ENCODE results near the gene GREM2. TPM values are rescaled to one million over a fixed set of nuclear protein-coding genes. Genes with fewer than 3 reads are reported as not detected.

The GREM2 gene
- total and polyA plus RNA-seq, 2 donors (not counting 1 experiment from before 2014, with no cell fraction given), result not detected

- Mint-ChIP-seq H3K27ac (no peak overlapping the region), H3K9me3 (ENCODE audit: insufficient read depth) (no peaks in the 10 kb centered on the region), H3K27me3 (no peaks in the 10 kb centered on the region), H3K4me3 (no peak overlapping the region), H3K4me1 (no peaks in the 10 kb centered on the region)
- Histone ChIP-seq H3K9me3 (ENCODE audit: control extremely low read depth in 1 of 3, control insufficient read depth in 2 of 3, insufficient read depth in 1 of 3, low read length in 2 of 3) (peaks cover 0 to 18% (median 0%) of the 10 kb centered on the region in 3 donors), H2AFZ (ENCODE audit: insufficient read depth, low read depth, low read length, poor library complexity, severe bottlenecking) (no peak overlapping the region), H3K79me2 (ENCODE audit: control insufficient read depth, insufficient read depth, low read length) (no peaks in the 10 kb centered on the region), H3K9ac (ENCODE audit: low read length) (no peak overlapping the region), H3K4me1 (ENCODE audit: control insufficient read depth in 2 of 2, insufficient read depth in 2 of 2, low read length in 2 of 2) (no peaks in the 10 kb centered on the region), H4K20me1 (ENCODE audit: control insufficient read depth, insufficient read depth, low read length, poor library complexity, severe bottlenecking) (no peaks in the 10 kb centered on the region), H3K4me2 (replicated peaks; ENCODE audit: low read depth, low read length, poor library complexity, severe bottlenecking) (no peak overlapping the region), H3K27ac (ENCODE audit: low read length in 2 of 2) (no peak overlapping the region), H3K36me3 (replicated peaks in 1 of 2; ENCODE audit: control extremely low read depth in 1 of 2, control insufficient read depth in 1 of 2, extremely low read depth in 1 of 2, insufficient read depth in 2 of 2, low read length in 1 of 2) (no peaks in the 10 kb centered on the region), H3K27me3 (replicated peaks in 1 of 4; ENCODE audit: control extremely low read depth in 1 of 4, control insufficient read depth in 3 of 4, insufficient read depth in 4 of 4, low read length in 3 of 4) (no peaks in the 10 kb centered on the region), H3K4me3 (ENCODE audit: control extremely low read depth in 1 of 5, extremely low read depth in 1 of 5, insufficient read depth in 1 of 5, low read depth in 2 of 5, low read length in 4 of 5) (no peak overlapping the region)
- intact Hi-C loops (cut with micrococcal nuclease), result no loop called here
- WGBS (ENCODE audit: insufficient coverage), result 93% methylated on average over 6 of the region's 7 CpGs
- CTCF ChIA-PET, result no interaction called here
- POLR2A ChIA-PET, result no interaction called here
- TF ChIP-seq EZH2 (IDR thresholded peaks at IDR 0.05; ENCODE audit: borderline replicate concordance, insufficient read depth, low read depth, low read length, poor library complexity, severe bottlenecking), result no peak
- ATAC-seq (ENCODE audit: low read depth) (no peak), DNase-seq (no peak)
Measured at GRCh38 chr1:240496356-240496755, 115.6 kb downstream of the GREM2 start.

DNA sequence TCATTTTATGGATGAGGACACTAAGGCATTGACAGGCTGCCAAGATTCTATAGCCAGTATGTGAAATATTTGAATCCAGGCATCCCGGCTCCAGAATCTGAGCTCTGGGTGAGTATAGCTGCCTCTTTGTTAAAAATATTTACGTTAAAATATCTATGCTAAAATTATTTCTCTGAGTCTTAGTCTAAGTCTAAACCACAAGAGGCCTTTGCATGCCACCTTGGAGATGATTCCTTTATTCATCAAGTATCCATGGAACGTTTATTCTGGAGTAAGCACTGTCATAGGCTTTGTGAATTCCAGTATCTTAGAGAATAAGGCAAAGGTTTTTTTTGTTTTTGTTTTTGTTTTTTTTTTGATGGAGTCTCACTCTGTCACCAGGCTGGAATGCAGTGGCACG, 116.4 kb downstream of the GREM2 start:
- H3K9me3 Mint-ChIP-seq (ENCODE audit: insufficient read depth), result no peaks in the 10 kb centered on the region
- H3K9me3 ChIP-seq (ENCODE audit: control extremely low read depth in 1 of 3, control insufficient read depth in 2 of 3, insufficient read depth in 1 of 3, low read length in 2 of 3), result peaks cover 0 to 18% (median 0%) of the 10 kb centered on the region in 3 donors
- no peak overlapping the region for H3K27ac Mint-ChIP-seq
- no peaks in the 10 kb centered on the region for H3K4me1 ChIP-seq (ENCODE audit: control insufficient read depth in 2 of 2, insufficient read depth in 2 of 2, low read length in 2 of 2)
- no peaks in the 10 kb centered on the region for H3K36me3 ChIP-seq (replicated peaks in 1 of 2; ENCODE audit: control extremely low read depth in 1 of 2, control insufficient read depth in 1 of 2, extremely low read depth in 1 of 2, insufficient read depth in 2 of 2, low read length in 1 of 2)
- no peak overlapping the region for H3K27ac ChIP-seq (ENCODE audit: low read length in 2 of 2)
- DNase-seq (no peak), ATAC-seq (ENCODE audit: low read depth) (no peak)
- TF ChIP-seq, protein P1, sequence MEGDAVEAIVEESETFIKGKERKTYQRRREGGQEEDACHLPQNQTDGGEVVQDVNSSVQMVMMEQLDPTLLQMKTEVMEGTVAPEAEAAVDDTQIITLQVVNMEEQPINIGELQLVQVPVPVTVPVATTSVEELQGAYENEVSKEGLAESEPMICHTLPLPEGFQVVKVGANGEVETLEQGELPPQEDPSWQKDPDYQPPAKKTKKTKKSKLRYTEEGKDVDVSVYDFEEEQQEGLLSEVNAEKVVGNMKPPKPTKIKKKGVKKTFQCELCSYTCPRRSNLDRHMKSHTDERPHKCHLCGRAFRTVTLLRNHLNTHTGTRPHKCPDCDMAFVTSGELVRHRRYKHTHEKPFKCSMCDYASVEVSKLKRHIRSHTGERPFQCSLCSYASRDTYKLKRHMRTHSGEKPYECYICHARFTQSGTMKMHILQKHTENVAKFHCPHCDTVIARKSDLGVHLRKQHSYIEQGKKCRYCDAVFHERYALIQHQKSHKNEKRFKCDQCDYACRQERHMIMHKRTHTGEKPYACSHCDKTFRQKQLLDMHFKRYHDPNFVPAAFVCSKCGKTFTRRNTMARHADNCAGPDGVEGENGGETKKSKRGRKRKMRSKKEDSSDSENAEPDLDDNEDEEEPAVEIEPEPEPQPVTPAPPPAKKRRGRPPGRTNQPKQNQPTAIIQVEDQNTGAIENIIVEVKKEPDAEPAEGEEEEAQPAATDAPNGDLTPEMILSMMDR (IDR thresholded peaks at IDR 0.05), result no peak
- TF ChIP-seq EZH2 (IDR thresholded peaks at IDR 0.05; ENCODE audit: borderline replicate concordance, insufficient read depth, low read depth, low read length, poor library complexity, severe bottlenecking), result no peak
- no peaks in the 10 kb centered on the region for H3K4me1 Mint-ChIP-seq
- intact Hi-C loops (cut with micrococcal nuclease), result no loop called here
- no peak overlapping the region for H3K4me2 ChIP-seq (replicated peaks; ENCODE audit: low read depth, low read length, poor library complexity, severe bottlenecking)
- peaks cover 3% of the 10 kb centered on the region for H3K27me3 Mint-ChIP-seq
- no peak overlapping the region for H2AFZ ChIP-seq (ENCODE audit: insufficient read depth, low read depth, low read length, poor library complexity, severe bottlenecking)
- H3K4me3 Mint-ChIP-seq, result no peak overlapping the region
- H3K79me2 ChIP-seq (ENCODE audit: control insufficient read depth, insufficient read depth, low read length), result no peaks in the 10 kb centered on the region
- no peaks in the 10 kb centered on the region for H3K27me3 ChIP-seq (replicated peaks in 1 of 4; ENCODE audit: control extremely low read depth in 1 of 4, control insufficient read depth in 3 of 4, insufficient read depth in 4 of 4, low read length in 3 of 4)
- POLR2A ChIA-PET, result no interaction called here
- H3K4me3 ChIP-seq (ENCODE audit: control extremely low read depth in 1 of 5, extremely low read depth in 1 of 5, insufficient read depth in 1 of 5, low read depth in 2 of 5, low read length in 4 of 5), result no peak overlapping the region
- CTCF ChIA-PET, result no interaction called here
- no peaks in the 10 kb centered on the region for H4K20me1 ChIP-seq (ENCODE audit: control insufficient read depth, insufficient read depth, low read length, poor library complexity, severe bottlenecking)
- no CpG with 5 or more reads among the region's 4 CpGs for WGBS (ENCODE audit: insufficient coverage)
- no peak overlapping the region for H3K9ac ChIP-seq (ENCODE audit: low read length)
